H9 (cell line): ENCODE measurements around the gene BLTP3A. TPM values are rescaled to one million over a fixed set of nuclear protein-coding genes. Genes with fewer than 3 reads are reported as not detected.
"Not testable (repeated sequence)": the region's sequence is repeated elsewhere in the genome, so short reads cannot be mapped to it uniquely, and the experiment has no call there.

Experiments
- DNase-seq: peaks from one replicate; pipeline ENCODE4 v3.0.0-alpha.2; 2017
- H2AFZ ChIP-seq: one replicate; pipeline ENCODE4 v1.6.1; 2013; ENCODE audit warnings: mild to moderate bottlenecking, low read length, control low read depth, moderate library complexity
- H2AK5ac ChIP-seq: 2 replicates; pipeline ENCODE4 v1.6.1; 2013; ENCODE audit warnings: low read length, control low read depth, mixed read lengths; ENCODE audit not compliant: insufficient read length
- H2BK120ac ChIP-seq: one replicate; pipeline ENCODE4 v1.6.1; 2013; ENCODE audit warnings: low read depth, mild to moderate bottlenecking, low read length, control low read depth, inconsistent platforms; ENCODE audit not compliant: poor library complexity, severe bottlenecking
- H2BK12ac ChIP-seq: 2 replicates; pipeline ENCODE4 v1.6.1; 2013; ENCODE audit warnings: low read length, control low read depth, mixed read lengths, low read depth; ENCODE audit not compliant: insufficient read length
- H2BK15ac ChIP-seq: 2 replicates; pipeline ENCODE4 v1.6.1; 2013; ENCODE audit warnings: low read depth, low read length, control low read depth
- H2BK20ac ChIP-seq: one replicate; pipeline ENCODE4 v1.6.1; 2013; ENCODE audit warnings: low read depth, mild to moderate bottlenecking, low read length, control low read depth, inconsistent platforms; ENCODE audit not compliant: poor library complexity, severe bottlenecking
- H2BK5ac ChIP-seq: 2 replicates; pipeline ENCODE4 v1.6.1; 2013; ENCODE audit warnings: low read length, control low read depth, mixed read lengths; ENCODE audit not compliant: insufficient read length
- H3K14ac ChIP-seq: 2 replicates; pipeline ENCODE4 v1.6.1; 2013; ENCODE audit warnings: low read length, control low read depth; ENCODE audit not compliant: insufficient read depth
- H3K18ac ChIP-seq: 2 replicates; pipeline ENCODE4 v1.6.1; 2013; ENCODE audit warnings: low read depth, mild to moderate bottlenecking, mixed read lengths, low read length, control low read depth; ENCODE audit not compliant: insufficient read length
- H3K23ac ChIP-seq: 2 replicates; pipeline ENCODE4 v1.6.1; 2013; ENCODE audit warnings: low read length, control low read depth, mixed read lengths, low read depth; ENCODE audit not compliant: insufficient read length
- H3K23me2 ChIP-seq: 2 replicates; pipeline ENCODE4 v1.6.1; 2013; ENCODE audit warnings: low read depth, mild to moderate bottlenecking, mixed read lengths, low read length, control low read depth; ENCODE audit not compliant: insufficient read length, poor library complexity, severe bottlenecking
- H3K27ac ChIP-seq: 2 replicates; pipeline ENCODE4 v1.5.1; 2013; ENCODE audit warnings: low read length, control low read depth, mixed read lengths, low read depth; ENCODE audit not compliant: insufficient read length
- H3K27me3 ChIP-seq: 2 replicates; pipeline ENCODE4 v1.6.1; 2013; ENCODE audit warnings: low read length, control low read depth, inconsistent platforms; ENCODE audit not compliant: insufficient read depth
- H3K4ac ChIP-seq: 2 replicates; pipeline ENCODE4 v1.6.1; 2013; ENCODE audit warnings: low read depth, mild to moderate bottlenecking, control low read depth, inconsistent platforms, low read length, moderate library complexity
- H3K4me1 ChIP-seq: 2 replicates; pipeline ENCODE4 v1.6.1; 2013; ENCODE audit warnings: low read length, control low read depth, inconsistent platforms; ENCODE audit not compliant: insufficient read depth
- H3K4me2 ChIP-seq: 2 replicates; pipeline ENCODE4 v1.6.1; 2013; ENCODE audit warnings: low read length, control low read depth, mixed read lengths; ENCODE audit not compliant: insufficient read length, insufficient read depth
- H3K56ac ChIP-seq: 2 replicates; pipeline ENCODE4 v1.6.1; 2013; ENCODE audit warnings: low read depth, mild to moderate bottlenecking, mixed read lengths, low read length, control low read depth; ENCODE audit not compliant: insufficient read length
- H3K79me1 ChIP-seq: 2 replicates; pipeline ENCODE4 v1.6.1; 2013; ENCODE audit warnings: low read depth, mild to moderate bottlenecking, moderate library complexity, low read length, control low read depth, inconsistent platforms; ENCODE audit not compliant: insufficient read depth, poor library complexity, severe bottlenecking
- H3K79me2 ChIP-seq: 2 replicates; pipeline ENCODE4 v1.6.1; 2013; ENCODE audit warnings: low read length, control low read depth, inconsistent platforms; ENCODE audit not compliant: insufficient read depth
- H3K9ac ChIP-seq: 2 replicates; pipeline ENCODE4 v1.6.1; 2013; ENCODE audit warnings: low read length, control low read depth, mixed read lengths; ENCODE audit not compliant: insufficient read length; ENCODE audit errors: extremely low read depth
- H3K9me3 ChIP-seq: one replicate; pipeline ENCODE4 v1.6.1; 2013; ENCODE audit warnings: low read depth, low read length, inconsistent platforms; ENCODE audit not compliant: control insufficient read depth
- H3T11ph ChIP-seq: one replicate; pipeline ENCODE4 v1.6.1; 2013; ENCODE audit warnings: mild to moderate bottlenecking, low read length, control low read depth, inconsistent platforms
- H4K20me1 ChIP-seq: one replicate; pipeline ENCODE4 v1.6.1; 2013; ENCODE audit not compliant: control insufficient read depth, insufficient read length, insufficient read depth
- H4K5ac ChIP-seq: 2 replicates; pipeline ENCODE4 v1.6.1; 2013; ENCODE audit warnings: low read depth, mild to moderate bottlenecking, mixed read lengths, low read length, control low read depth; ENCODE audit not compliant: insufficient read length
- H4K8ac ChIP-seq: replicated peaks from 2 replicates; pipeline ENCODE4 v1.6.1; 2013; ENCODE audit warnings: low read length, control low read depth, mixed read lengths, low read depth; ENCODE audit not compliant: insufficient read length
- H4K91ac ChIP-seq: 2 replicates; pipeline ENCODE4 v1.6.1; 2013; ENCODE audit warnings: low read depth, mild to moderate bottlenecking, moderate library complexity, mixed read lengths, low read length, control low read depth; ENCODE audit not compliant: insufficient read length
- H3K27ac Mint-ChIP-seq, 3 experiments: 2 replicates in 2 of 3; 3 replicates in 1 of 3; pipeline ENCODE4 v1.8.0; 2020 to 2021; ENCODE audit warnings: mixed read lengths in 3 of 3, mild to moderate bottlenecking in 1 of 3, moderate library complexity in 1 of 3
- H3K27me3 Mint-ChIP-seq: 2 replicates; pipeline ENCODE4 v1.8.0; 2021; ENCODE audit warnings: low read depth, mild to moderate bottlenecking, moderate library complexity, mixed read lengths
- H3K36me3 Mint-ChIP-seq, 3 experiments: 2 replicates in 2 of 3; 3 replicates in 1 of 3; pipeline ENCODE4 v1.8.0; 2020 to 2021; ENCODE audit warnings: low read depth in 3 of 3, mixed read lengths in 3 of 3; ENCODE audit not compliant: insufficient read depth in 1 of 3
- H3K4me1 Mint-ChIP-seq, 2 experiments: 2 replicates each; pipeline ENCODE4 v1.8.0; 2020; ENCODE audit warnings: mixed read lengths in 2 of 2
- H3K4me3 Mint-ChIP-seq, 2 experiments: 2 replicates in 1 of 2; 3 replicates in 1 of 2; pipeline ENCODE4 v1.8.0; 2020 to 2021; ENCODE audit warnings: mild to moderate bottlenecking in 2 of 2, mixed read lengths in 2 of 2, moderate library complexity in 1 of 2
- H3K9me3 Mint-ChIP-seq, 2 experiments: 2 replicates in 1 of 2; 3 replicates in 1 of 2; pipeline ENCODE4 v1.8.0; 2020; ENCODE audit warnings: mild to moderate bottlenecking in 2 of 2, mixed read lengths in 2 of 2, moderate library complexity in 1 of 2
- CTCF ChIP-seq: fragments of 200-600 bp; sonication (generic); conservative IDR thresholded peaks from 3 replicates; pipeline ENCODE4 v1.8.0; 2021; ENCODE audit warnings: antibody characterized with exemption, mild to moderate bottlenecking
- WGBS: extraction: QIAGEN DNeasy Blood & Tissue Kit; methylation state at CpG from one replicate; pipeline ENCODE4 v1.1.7; 2013; ENCODE audit warnings: missing lambda C conversion rate, low lambda C conversion rate, mixed read lengths; ENCODE audit not compliant: insufficient read length; ENCODE audit errors: extremely low coverage; 5-methylcytosine and 5-hydroxymethylcytosine counted together
- total RNA-seq: library from RNA; stranded (reverse); gene quantifications from 2 replicates; pipeline ENCODE4 v1.2.1, GENCODE V29; 2021

Gene BLTP3A
- total RNA-seq, 1 experiment from 2014 or later, result 17.8 TPM

GRCh38 chr6:34760108-34760507, 31.8 kb upstream of the BLTP3A start:
- H4K91ac ChIP-seq, result no peak overlapping the region
- H3K27ac ChIP-seq, result no peak overlapping the region
- Mint-ChIP-seq H3K4me1 (peaks cover 0 to 5% of the 10 kb centered on the region in 2 experiments; a peak in 2 of 4 replicates), H3K27ac (0 out of 7 replicates have a peak overlapping the region, but pooled peaks of 1 of the 3 experiments have one; percentile 44), H3K36me3 (peaks cover 16 to 42% (median 38%) of the 10 kb centered on the region in 3 experiments; a peak in 6 of 7 replicates), H3K4me3 (no peak overlapping the region), H3K27me3 (no peaks in the 10 kb centered on the region), H3K9me3 (no peaks in the 10 kb centered on the region)
- H4K20me1 ChIP-seq, result no peaks in the 10 kb centered on the region
- H3K79me1 ChIP-seq, result no peaks in the 10 kb centered on the region
- no peak overlapping the region for H3K56ac ChIP-seq
- H4K8ac ChIP-seq, result no peak overlapping the region
- no peak overlapping the region for H3K18ac ChIP-seq
- DNase-seq, result no peak
- H2AK5ac ChIP-seq, result no peak overlapping the region
- no peaks in the 10 kb centered on the region; the same call in 1 of the 2 replicates for H3K4me1 ChIP-seq
- no peak overlapping the region for H2BK12ac ChIP-seq
- no peaks in the 10 kb centered on the region for H3K9me3 ChIP-seq
- no peak overlapping the region for H3K14ac ChIP-seq
- no peak overlapping the region for H2BK120ac ChIP-seq
- H3K4ac ChIP-seq, result no peak overlapping the region
- no peak overlapping the region for H2BK20ac ChIP-seq
- H3T11ph ChIP-seq, result no peak overlapping the region
- H2BK15ac ChIP-seq, result no peak overlapping the region
- H4K5ac ChIP-seq, result no peak overlapping the region
- H3K23me2 ChIP-seq, result no peaks in the 10 kb centered on the region
- H3K27me3 ChIP-seq, result no peaks in the 10 kb centered on the region
- H2AFZ ChIP-seq, result no peak overlapping the region
- H3K79me2 ChIP-seq, result peaks cover 8% of the 10 kb centered on the region; the same call in 1 of the 2 replicates
- no peak overlapping the region for H3K9ac ChIP-seq
- H3K23ac ChIP-seq, result no peak overlapping the region
- H2BK5ac ChIP-seq, result no peak overlapping the region
- H3K4me2 ChIP-seq, result no peak overlapping the region
- WGBS, result no CpG with 5 or more reads among the region's 8 CpGs
- TF ChIP-seq CTCF, result no peak

DNA sequence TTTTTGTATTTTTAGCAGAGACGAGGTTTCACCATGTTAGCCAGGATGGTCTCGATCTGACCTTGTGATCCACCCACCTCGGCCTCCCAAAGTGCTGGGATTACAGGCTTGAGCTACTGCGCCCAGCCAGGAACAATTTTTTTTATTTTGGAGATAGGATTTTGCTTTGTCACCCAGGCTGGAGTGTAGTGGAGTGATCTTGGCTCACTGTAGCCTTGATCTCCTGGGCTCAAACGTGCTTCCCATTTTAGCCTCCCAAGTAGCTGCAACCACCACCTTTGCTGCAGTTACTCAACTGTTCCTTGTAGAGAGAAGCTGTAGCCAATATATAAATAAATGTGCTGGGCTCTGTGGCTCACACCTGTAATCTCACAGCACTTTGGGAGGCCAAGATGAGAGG, 30.2 kb upstream of the BLTP3A start:
- H3K4me3 Mint-ChIP-seq, H4K91ac ChIP-seq, H3K23ac ChIP-seq, H2BK15ac ChIP-seq, H2AFZ ChIP-seq, H2BK5ac ChIP-seq, H3K27me3 ChIP-seq, DNase-seq, H3K4ac ChIP-seq, H3K4me1 ChIP-seq, H3T11ph ChIP-seq, H4K20me1 ChIP-seq, H3K14ac ChIP-seq, H3K4me2 ChIP-seq, H3K9me3 ChIP-seq, H3K79me1 ChIP-seq, H3K4me1 Mint-ChIP-seq, H3K18ac ChIP-seq, H2BK20ac ChIP-seq, H3K9ac ChIP-seq, H2BK120ac ChIP-seq, H3K27ac ChIP-seq, H3K27ac Mint-ChIP-seq, H3K56ac ChIP-seq, H2AK5ac ChIP-seq, H3K79me2 ChIP-seq, H4K5ac ChIP-seq, H3K27me3 Mint-ChIP-seq, H3K23me2 ChIP-seq, H4K8ac ChIP-seq, H2BK12ac ChIP-seq, H3K9me3 Mint-ChIP-seq: not testable (repeated sequence)
- peaks cover 18 to 58% (median 45%) of the 10 kb centered on the region in 3 experiments; a peak in 6 of 7 replicates for H3K36me3 Mint-ChIP-seq
- WGBS, result no CpG with 5 or more reads among the region's 5 CpGs
